ENCODE measurements around the gene CLDN34. TPM values are rescaled to one million over a fixed set of nuclear protein-coding genes. Genes with fewer than 3 reads are reported as not detected.

CLDN34 gene
- total RNA-seq, 1 experiment from 2014 or later: not detected

DNA sequence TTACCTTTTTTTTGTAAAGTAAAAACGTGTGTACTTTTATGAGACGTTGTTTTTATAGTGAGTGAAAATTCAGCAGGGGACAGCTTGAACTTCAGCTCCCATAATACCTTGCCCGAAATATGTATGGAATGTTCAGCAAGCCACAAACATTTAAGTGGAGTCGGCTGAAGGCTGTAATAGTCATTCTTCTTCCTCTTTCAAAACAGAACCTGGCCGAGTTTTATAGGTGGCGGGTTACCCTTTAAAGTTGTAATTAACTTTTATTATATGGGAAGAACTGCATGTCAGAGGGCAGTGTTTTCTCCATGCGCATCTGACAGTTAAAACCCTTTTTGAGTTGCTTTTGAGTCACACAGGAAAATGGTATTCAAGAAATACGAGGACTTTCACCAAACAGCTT lies 50.7 kb downstream of the CLDN34 start:
- H3K4me3 Mint-ChIP-seq (ENCODE audit: unreplicated experiment): peak overlapping the region; percentile 66
- ChIA-PET POLR2A (interaction anchor here (0.7 to 3.5 kb wide), 13 partner anchors 9 to 151 kb away, joined by 3 to 29 read pairs (median 4); no protein-coding TSS in a partner anchor), CTCF (interaction anchor here (0.6 to 3.2 kb wide), 8 partner anchors 15 to 621 kb away, joined by 3 to 14 read pairs (median 3); no protein-coding TSS in a partner anchor)
- BruUV-seq (replicated peaks): no TSS peak
- TF ChIP-seq, protein P1, sequence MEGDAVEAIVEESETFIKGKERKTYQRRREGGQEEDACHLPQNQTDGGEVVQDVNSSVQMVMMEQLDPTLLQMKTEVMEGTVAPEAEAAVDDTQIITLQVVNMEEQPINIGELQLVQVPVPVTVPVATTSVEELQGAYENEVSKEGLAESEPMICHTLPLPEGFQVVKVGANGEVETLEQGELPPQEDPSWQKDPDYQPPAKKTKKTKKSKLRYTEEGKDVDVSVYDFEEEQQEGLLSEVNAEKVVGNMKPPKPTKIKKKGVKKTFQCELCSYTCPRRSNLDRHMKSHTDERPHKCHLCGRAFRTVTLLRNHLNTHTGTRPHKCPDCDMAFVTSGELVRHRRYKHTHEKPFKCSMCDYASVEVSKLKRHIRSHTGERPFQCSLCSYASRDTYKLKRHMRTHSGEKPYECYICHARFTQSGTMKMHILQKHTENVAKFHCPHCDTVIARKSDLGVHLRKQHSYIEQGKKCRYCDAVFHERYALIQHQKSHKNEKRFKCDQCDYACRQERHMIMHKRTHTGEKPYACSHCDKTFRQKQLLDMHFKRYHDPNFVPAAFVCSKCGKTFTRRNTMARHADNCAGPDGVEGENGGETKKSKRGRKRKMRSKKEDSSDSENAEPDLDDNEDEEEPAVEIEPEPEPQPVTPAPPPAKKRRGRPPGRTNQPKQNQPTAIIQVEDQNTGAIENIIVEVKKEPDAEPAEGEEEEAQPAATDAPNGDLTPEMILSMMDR (IDR thresholded peaks at IDR 0.05; ENCODE audit: unreplicated experiment): peak; percentile 7
- H3K9me3 Mint-ChIP-seq (ENCODE audit: unreplicated experiment): no peaks in the 10 kb centered on the region
- peak; percentile 79 for DNase-seq (ENCODE audit: unreplicated experiment)
- H3K36me3 Mint-ChIP-seq (ENCODE audit: insufficient read depth, unreplicated experiment): no peaks in the 10 kb centered on the region
- intact Hi-C loops (cut with micrococcal nuclease): loop anchor here (5.0 kb wide), 1 partner anchor 64 kb away; no protein-coding TSS in a partner anchor
- peak overlapping the region; percentile 31 for H3K27ac Mint-ChIP-seq (ENCODE audit: low read depth, unreplicated experiment)
- H3K27me3 Mint-ChIP-seq (ENCODE audit: insufficient read depth, unreplicated experiment): no peaks in the 10 kb centered on the region
- peaks cover 35% of the 10 kb centered on the region for H3K4me1 Mint-ChIP-seq (ENCODE audit: insufficient read depth, unreplicated experiment)

Other genes with a start within 250 kb of the CLDN34 start
- 0.77 and 0.93 TPM in 2 replicates for gene GPR143, start 201.5 kb upstream of the CLDN34 start, total RNA-seq (2022)
- 1.2 and 2.2 TPM in 2 replicates for gene SHROOM2, start 180.9 kb upstream of the CLDN34 start, total RNA-seq (2022)
- gene CLCN4, start 189.6 kb downstream of the CLDN34 start, total RNA-seq (2022): 7.3 and 9.3 TPM in 2 replicates

Measured in MCF 10A (cell line).